GM18867 (cell line): ENCODE data around the gene FJX1.

Experiments
- ATAC-seq: cut with Tn5 transposase; IDR thresholded peaks from one replicate; pipeline ENCODE4 v1.9.1; 2021; ENCODE audit warnings: mild to moderate bottlenecking, moderate library complexity; ENCODE audit not compliant: unreplicated experiment

The FJX1 gene

GRCh38 chr11:35605706-35606105, 12.6 kb upstream of the FJX1 start:
- ATAC-seq: no peak

- ATAC-seq: no peak
These were observed 12.1 kb upstream of the FJX1 start for GRCh38 chr11:35606206-35606605.

- no peak for ATAC-seq
These were observed 9.8 kb upstream of the FJX1 start for GRCh38 chr11:35608502-35608901.

- no peak for ATAC-seq
These were observed 8.6 kb upstream of the FJX1 start for GRCh38 chr11:35609656-35610055.

- ATAC-seq: no peak
These were observed 7.6 kb upstream of the FJX1 start for GRCh38 chr11:35610631-35611030.

GRCh38 chr11:35611741-35612140, 6.5 kb upstream of the FJX1 start:
- ATAC-seq: no peak

GRCh38 chr11:35614939-35615569, 3.2 kb upstream of the FJX1 start:
- no peak for ATAC-seq

- ATAC-seq: no peak
These were observed 2.0 kb upstream of the FJX1 start for GRCh38 chr11:35615921-35616900.

GRCh38 chr11:35617316-35617686, 959 bp upstream of the FJX1 start:
- ATAC-seq: no peak

- ATAC-seq: peak; percentile 53
These were observed 346 bp downstream of the FJX1 start for GRCh38 chr11:35618497-35619115.

GRCh38 chr11:35619116-35619854, 1.0 kb downstream of the FJX1 start:
- peak; percentile 29 for ATAC-seq

- no peak for ATAC-seq
These were observed 1.8 kb downstream of the FJX1 start for GRCh38 chr11:35619855-35620640.

GRCh38 chr11:35620795-35621194, 2.5 kb downstream of the FJX1 start:
- no peak for ATAC-seq

- ATAC-seq: no peak
These were observed 3.4 kb downstream of the FJX1 start for GRCh38 chr11:35621620-35622019.

- no peak for ATAC-seq
These were observed 3.8 kb downstream of the FJX1 start for GRCh38 chr11:35622070-35622469.

GRCh38 chr11:35623621-35624168, 5.4 kb downstream of the FJX1 start:
- no peak for ATAC-seq

GRCh38 chr11:35624316-35624715, 6.1 kb downstream of the FJX1 start:
- no peak for ATAC-seq

GRCh38 chr11:35624781-35625180, 6.5 kb downstream of the FJX1 start:
- no peak for ATAC-seq

- ATAC-seq: no peak
These were observed 8.2 kb downstream of the FJX1 start for GRCh38 chr11:35626501-35626900.

GRCh38 chr11:35629511-35629910, 11.3 kb downstream of the FJX1 start:
- ATAC-seq: no peak
